ENCODE data around the gene RPSA. TPM values are rescaled to one million over a fixed set of nuclear protein-coding genes. Genes with fewer than 3 reads are reported as not detected.

The RPSA gene
- total RNA-seq, 4 donors from 2014 or later, result 460 to 1,003 (median 843) TPM

GRCh38 chr3:39385456-39386090 is 20.9 kb upstream of the RPSA start:
- in situ Hi-C loops (cut with MboI; ENCODE audit: low pct_ligation_motif_present in 1 of 4, low pct_unique_long_range_greater_than_20kb in 1 of 4, low sequenced_read_pairs in 3 of 4), result loop anchor here (25.0 kb wide), 2 partner anchors 173 to 198 kb away; partner anchors contain the start of gene XIRP1 (in 3 of the 4)

GRCh38 chr3:39386318-39386717 is 20.2 kb upstream of the RPSA start:
- TF ChIP-seq POLR2A (IDR thresholded peaks at IDR 0.05) (no peak), POLR2AphosphoS5 (IDR thresholded peaks at IDR 0.05) (no peak), CTCF (IDR thresholded peaks at IDR 0.05) (no peak), EP300 (IDR thresholded peaks at IDR 0.05; ENCODE audit: low read depth) (no peak)
- no peak overlapping the region for H3K27ac ChIP-seq
- no peaks in the 10 kb centered on the region for H3K27me3 ChIP-seq
- DNase-seq, result no peak
- intact Hi-C loops (cut with DNase I; ENCODE audit: low total_unique reads) (loop anchor here (10.0 kb wide), 1 partner anchor 282 kb away; the partner anchor contains the start of genes GORASP1 and TTC21A), in situ Hi-C loops (cut with MboI; ENCODE audit: low pct_ligation_motif_present in 1 of 4, low pct_unique_long_range_greater_than_20kb in 1 of 4, low sequenced_read_pairs in 3 of 4) (loop anchor here (25.0 kb wide), 2 partner anchors 174 to 199 kb away; partner anchors contain the start of gene XIRP1 (in 3 of the 4))
- 77 to 90% methylated on average over 2 to 5 of the region's 5 CpGs for WGBS, 2 donors (ENCODE audit: low coverage in 1 of 2)
- H3K9me3 ChIP-seq, result no peaks in the 10 kb centered on the region
- H3K4me3 ChIP-seq, result no peak overlapping the region
- peaks cover 10 to 49% (median 28%) of the 10 kb centered on the region in 4 donors for H3K4me1 ChIP-seq
- peaks cover 0 to 10% (median 0%) of the 10 kb centered on the region in 4 donors for H3K36me3 ChIP-seq

More at GRCh38 chr3:39385456-39386090, 20.9 kb upstream of the RPSA start:
- H3K27ac ChIP-seq, result peak overlapping the region in 3 of 4 donors; percentile 18 to 95 (median 94)
- no peaks in the 10 kb centered on the region for H3K27me3 ChIP-seq
- intact Hi-C loops (cut with DNase I; ENCODE audit: low total_unique reads), result loop anchor here (1.0 to 10.0 kb wide), 2 partner anchors 200 to 281 kb away; partner anchors contain the start of genes GORASP1 and TTC21A
- H3K4me1 ChIP-seq, result peaks cover 10 to 49% (median 28%) of the 10 kb centered on the region in 4 donors
- WGBS, 2 donors (ENCODE audit: low coverage in 1 of 2), result 53 to 61% methylated on average over 4 to 9 of the region's 9 CpGs
- H3K36me3 ChIP-seq, result peaks cover 0 to 4% (median 0%) of the 10 kb centered on the region in 4 donors
- H3K4me3 ChIP-seq, result peak overlapping the region in 1 of 4 donors; percentile 77
- H3K9me3 ChIP-seq, result no peaks in the 10 kb centered on the region
- no peak for DNase-seq
- TF ChIP-seq POLR2AphosphoS5 (IDR thresholded peaks at IDR 0.05) (no peak), CTCF (IDR thresholded peaks at IDR 0.05) (no peak), EP300 (IDR thresholded peaks at IDR 0.05; ENCODE audit: low read depth) (no peak), POLR2A (IDR thresholded peaks at IDR 0.05) (no peak)

- no peak for DNase-seq
- Histone ChIP-seq H3K27ac (no peak overlapping the region), H3K36me3 (peaks cover 0 to 20% (median 4%) of the 10 kb centered on the region in 4 donors), H3K9me3 (no peaks in the 10 kb centered on the region), H3K4me1 (peaks cover 8 to 47% (median 27%) of the 10 kb centered on the region in 4 donors), H3K27me3 (no peaks in the 10 kb centered on the region), H3K4me3 (no peak overlapping the region)
- intact Hi-C loops (cut with DNase I; ENCODE audit: low total_unique reads), result loop anchor here (10.0 kb wide), 1 partner anchor 283 kb away; the partner anchor contains the start of genes GORASP1 and TTC21A
- TF ChIP-seq POLR2A (IDR thresholded peaks at IDR 0.05) (no peak), POLR2AphosphoS5 (IDR thresholded peaks at IDR 0.05) (no peak), EP300 (IDR thresholded peaks at IDR 0.05; ENCODE audit: low read depth) (no peak), CTCF (IDR thresholded peaks at IDR 0.05) (no peak)
- in situ Hi-C loops (cut with MboI; ENCODE audit: low pct_ligation_motif_present in 1 of 4, low pct_unique_long_range_greater_than_20kb in 1 of 4, low sequenced_read_pairs in 3 of 4), result loop anchor here (25.0 kb wide), 2 partner anchors 175 to 200 kb away; partner anchors contain the start of gene XIRP1 (in 3 of the 4)
- WGBS, 2 donors (ENCODE audit: low coverage in 1 of 2), result 60 to 84% methylated on average over 1 of the region's 1 CpG
These were observed 19.0 kb upstream of the RPSA start for GRCh38 chr3:39387411-39387975.

GRCh38 chr3:39388153-39388552 is 18.4 kb upstream of the RPSA start:
- TF ChIP-seq EP300 (IDR thresholded peaks at IDR 0.05; ENCODE audit: low read depth) (no peak), POLR2AphosphoS5 (IDR thresholded peaks at IDR 0.05) (no peak), CTCF (IDR thresholded peaks at IDR 0.05) (no peak), POLR2A (IDR thresholded peaks at IDR 0.05) (no peak)
- no peak for DNase-seq
- peaks cover 0 to 26% (median 5%) of the 10 kb centered on the region in 4 donors for H3K36me3 ChIP-seq
- in situ Hi-C loops (cut with MboI; ENCODE audit: low pct_ligation_motif_present in 1 of 4, low pct_unique_long_range_greater_than_20kb in 1 of 4, low sequenced_read_pairs in 3 of 4), result loop anchor here (25.0 kb wide), 2 partner anchors 176 to 201 kb away; partner anchors contain the start of gene XIRP1 (in 3 of the 4)
- H3K9me3 ChIP-seq, result no peaks in the 10 kb centered on the region
- no peak overlapping the region for H3K27ac ChIP-seq
- H3K4me3 ChIP-seq, result no peak overlapping the region
- intact Hi-C loops (cut with DNase I; ENCODE audit: low total_unique reads), result loop anchor here (10.0 kb wide), 1 partner anchor 283 kb away; the partner anchor contains the start of genes GORASP1 and TTC21A
- WGBS, 2 donors (ENCODE audit: low coverage in 1 of 2), result 59% methylated on average over 2 of the region's 2 CpGs; no CpG with 5 or more reads in 1 of the 2 donors
- H3K4me1 ChIP-seq, result peaks cover 4 to 41% (median 24%) of the 10 kb centered on the region in 4 donors
- no peaks in the 10 kb centered on the region for H3K27me3 ChIP-seq

Data from transverse colon (tissue), 4 donors.